Stimulated activated CD4-positive, alpha-beta T cell treated with anti-CD3 and anti-CD28 coated beads, TNF-alpha, amount 100 ng/mL, for 4 hours (primary cell): ENCODE results near the gene STARD7.
A peak's percentile ranks its signal among the peaks of the same experiment; 100 is the strongest.
"Not testable (repeated sequence)": the region's sequence is repeated elsewhere in the genome, so short reads cannot be mapped to it uniquely, and the experiment has no call there.

Experiments
- DNase-seq, 3 experiments: peaks; one replicate each; pipeline ENCODE4 v3.0.0-alpha.2; 2020; ENCODE audit warnings: low read depth in 3 of 3

STARD7 gene, protein sequence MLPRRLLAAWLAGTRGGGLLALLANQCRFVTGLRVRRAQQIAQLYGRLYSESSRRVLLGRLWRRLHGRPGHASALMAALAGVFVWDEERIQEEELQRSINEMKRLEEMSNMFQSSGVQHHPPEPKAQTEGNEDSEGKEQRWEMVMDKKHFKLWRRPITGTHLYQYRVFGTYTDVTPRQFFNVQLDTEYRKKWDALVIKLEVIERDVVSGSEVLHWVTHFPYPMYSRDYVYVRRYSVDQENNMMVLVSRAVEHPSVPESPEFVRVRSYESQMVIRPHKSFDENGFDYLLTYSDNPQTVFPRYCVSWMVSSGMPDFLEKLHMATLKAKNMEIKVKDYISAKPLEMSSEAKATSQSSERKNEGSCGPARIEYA

GRCh38 chr2:96208143-96209010 is at the start of gene STARD7:
TSS of gene STARD7 (minus strand) at chr2:96208827. CDS start at chr2:96208434, 393 bp downstream.
- DNase-seq: peak; percentile 94 to 96 (median 95)

GRCh38 chr2:96257744-96258143 is 49.1 kb upstream of the STARD7 start:
- DNase-seq: not testable (repeated sequence)

DNA sequence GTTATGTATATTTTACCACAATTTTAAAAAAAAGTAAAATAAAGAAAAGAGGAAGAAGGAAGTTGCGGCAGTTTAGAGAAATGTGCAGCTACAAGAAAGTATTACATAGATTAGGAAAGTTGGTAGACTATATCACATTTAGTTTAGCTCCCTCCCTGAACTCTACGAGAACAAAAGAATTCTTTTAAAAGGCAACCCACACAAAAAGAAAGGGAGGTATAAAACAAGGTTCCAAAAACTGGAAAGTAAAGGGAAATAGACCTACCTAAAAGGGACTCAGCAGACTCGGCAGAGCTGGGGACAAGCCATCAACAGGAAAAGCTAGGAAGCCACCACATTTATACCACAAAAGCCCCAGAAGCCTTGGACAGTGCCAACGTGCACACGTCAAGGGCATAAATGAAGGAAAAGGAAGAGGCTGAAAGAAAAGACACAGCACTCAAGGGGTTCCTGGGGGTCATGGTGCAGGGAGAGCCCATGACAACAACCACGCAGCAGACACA is 48.0 kb upstream of the STARD7 start:
- DNase-seq: no peak

DNA sequence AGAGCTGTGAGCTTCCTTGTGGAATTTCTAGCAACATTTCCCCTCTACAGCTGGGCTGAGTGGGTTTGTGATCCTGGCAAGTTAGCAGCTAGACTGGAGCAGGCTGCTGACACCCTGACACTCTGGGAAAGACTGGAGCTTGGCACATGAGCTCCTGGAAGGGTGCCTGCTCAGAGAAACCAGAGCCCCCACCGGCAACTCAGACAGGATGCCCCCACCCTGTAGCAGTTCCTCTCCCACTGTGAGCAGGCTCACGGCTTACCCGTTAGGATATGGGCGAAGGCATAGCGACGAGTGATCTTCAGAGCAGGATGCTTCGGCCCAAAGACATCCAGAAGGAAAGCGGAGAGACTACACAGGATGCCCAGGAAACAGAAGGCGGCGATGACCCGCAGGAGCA is 45.9 kb upstream of the STARD7 start:
- no peak for DNase-seq

DNA sequence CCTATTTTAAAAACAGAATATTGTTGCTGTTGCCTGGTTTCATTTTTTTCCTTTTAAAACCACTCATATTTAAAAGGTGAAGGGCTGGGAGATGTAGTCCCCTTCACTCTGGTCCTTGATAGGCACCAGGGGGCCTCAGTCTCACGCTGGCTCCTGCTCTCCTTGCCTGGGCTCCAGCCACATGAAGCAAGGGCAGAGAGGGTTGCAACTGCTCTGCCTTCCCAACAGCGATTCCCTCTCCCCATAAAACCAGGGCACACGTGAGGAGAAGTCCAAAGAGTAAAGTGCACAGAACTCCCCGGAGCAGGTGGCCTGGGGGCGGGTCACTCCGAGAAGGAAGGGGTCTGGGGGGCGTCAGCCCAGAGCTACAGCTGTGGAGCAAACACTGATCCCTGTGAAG is 44.4 kb upstream of the STARD7 start:
- DNase-seq: no peak

DNA sequence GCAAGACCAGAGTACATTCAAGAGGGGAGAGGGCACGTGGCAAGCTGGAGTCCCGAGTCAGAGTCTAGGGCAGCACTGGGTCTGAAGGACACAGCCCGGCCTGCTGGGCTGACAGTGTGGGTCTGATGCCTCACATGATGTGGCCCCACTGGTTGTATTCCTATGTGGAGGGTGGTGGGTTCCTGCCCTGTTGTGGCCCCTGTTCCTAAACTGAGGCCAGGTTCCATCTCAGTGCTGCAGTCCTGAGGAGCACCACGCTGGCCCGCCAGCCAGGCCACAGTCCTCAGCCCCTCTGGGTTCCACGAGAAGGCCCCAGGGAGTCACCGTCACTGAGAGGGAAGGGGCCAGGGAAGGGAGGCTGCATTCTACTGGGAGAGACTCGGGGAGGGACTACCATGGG is 43.9 kb upstream of the STARD7 start:
- no peak for DNase-seq

DNA sequence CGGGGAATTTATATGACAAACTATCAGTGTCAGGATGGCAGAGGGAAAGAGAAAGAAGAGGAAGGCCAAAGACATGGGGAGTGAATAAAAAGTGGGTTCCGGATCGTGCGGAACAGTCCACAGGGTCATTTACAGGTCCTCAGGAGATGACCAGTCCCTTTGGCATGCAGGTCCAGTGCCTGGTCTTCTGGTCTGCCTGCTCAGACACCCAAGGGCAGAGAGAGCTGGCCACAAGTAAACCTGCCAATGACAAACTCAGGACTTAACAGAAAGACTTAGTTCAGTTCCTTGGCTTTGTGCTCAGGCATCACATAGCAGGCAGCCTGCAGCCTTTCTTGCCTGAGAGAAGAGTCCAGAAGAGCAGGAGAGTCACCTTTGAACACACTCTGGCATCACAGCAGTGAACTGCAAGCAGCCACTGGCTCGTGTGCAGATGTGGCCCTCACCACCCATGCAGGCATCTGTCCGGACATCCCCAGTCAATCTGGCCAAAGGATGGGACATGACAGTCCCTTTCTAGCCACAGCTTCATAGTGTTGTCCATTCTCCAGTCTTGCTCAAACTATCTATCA is 43.2 kb upstream of the STARD7 start:
- DNase-seq: no peak

GRCh38 chr2:96250188-96250587 is 41.6 kb upstream of the STARD7 start:
- no peak for DNase-seq

DNA sequence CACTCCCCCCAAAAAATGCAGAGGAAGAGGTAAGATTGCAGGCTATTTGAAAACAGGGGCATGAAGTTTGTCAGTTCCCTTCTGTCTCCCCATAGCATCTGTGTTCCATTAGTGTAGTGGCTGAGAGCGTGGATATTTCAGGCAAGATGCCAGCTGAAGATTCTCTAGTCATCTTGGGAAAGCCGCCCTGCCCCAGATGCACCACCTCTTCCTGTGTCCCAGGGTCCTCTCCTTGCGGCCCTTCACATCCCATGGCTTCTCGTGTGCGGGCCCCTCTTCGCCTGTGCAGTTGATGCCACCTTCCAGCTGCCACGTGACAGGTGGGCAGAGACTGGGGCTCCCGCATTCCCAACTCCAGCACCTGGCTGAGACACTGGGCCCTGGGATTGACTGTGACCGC is 41.0 kb upstream of the STARD7 start:
- no peak for DNase-seq

DNA sequence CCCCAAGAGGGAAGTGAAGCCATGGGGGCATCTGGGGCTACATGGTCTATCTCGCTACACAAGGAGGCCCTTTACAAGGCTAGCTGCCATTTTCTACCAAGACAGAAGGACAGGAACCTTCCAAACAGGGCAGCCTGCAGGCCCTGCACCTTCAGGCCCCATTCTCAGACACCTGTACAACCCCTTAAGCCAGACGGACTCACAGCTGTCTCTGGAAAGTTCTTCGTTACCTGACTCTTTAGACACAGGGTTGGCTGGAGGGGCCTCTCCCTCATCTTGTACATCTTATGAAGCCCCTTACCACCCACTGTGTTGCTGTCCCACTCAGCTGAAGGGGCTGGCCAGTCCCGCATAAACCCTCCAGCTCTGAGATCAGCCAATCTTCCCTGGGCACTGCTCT is 40.0 kb upstream of the STARD7 start:
- DNase-seq: no peak

- no peak for DNase-seq
These were observed 39.3 kb upstream of the STARD7 start for GRCh38 chr2:96247896-96248295.

GRCh38 chr2:96247009-96247408 is 38.4 kb upstream of the STARD7 start:
- DNase-seq: no peak

DNA sequence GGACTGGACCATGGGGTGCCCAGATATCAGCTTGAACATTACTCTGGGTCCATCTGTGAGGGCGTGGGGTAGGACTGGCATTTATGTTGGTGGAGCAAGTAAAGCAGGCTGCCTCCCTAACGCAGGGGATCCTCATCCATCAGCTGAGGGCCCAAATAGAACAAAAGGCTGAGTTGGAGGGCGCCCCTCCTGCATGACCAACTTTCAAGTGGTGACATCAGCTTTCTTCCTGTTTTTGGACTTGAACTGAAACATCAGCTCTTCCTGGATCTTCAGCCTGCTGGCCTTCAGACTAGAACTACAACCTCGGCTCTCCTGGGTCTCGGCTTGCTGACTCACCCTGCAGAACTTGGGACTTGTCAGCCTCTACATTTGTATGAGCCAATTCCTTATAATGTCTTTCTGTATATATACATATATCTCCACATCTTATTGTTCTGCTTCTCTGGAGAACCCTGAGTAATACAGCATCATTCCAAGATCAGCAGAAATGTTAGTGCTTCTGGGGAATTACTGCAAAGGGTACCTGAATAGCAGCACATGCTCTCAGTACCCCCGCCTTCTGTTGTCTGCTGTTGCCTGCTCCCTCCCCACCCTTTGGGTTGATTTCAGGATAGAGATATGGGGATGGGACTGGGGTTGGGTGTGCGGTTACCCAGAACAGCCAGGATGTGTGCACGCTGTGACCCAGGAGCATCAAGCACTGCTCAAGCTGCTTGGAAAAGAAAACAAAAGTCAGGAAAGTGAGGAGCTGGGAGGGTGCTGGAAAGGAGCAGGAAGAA is 37.2 kb upstream of the STARD7 start:
- DNase-seq: no peak

- DNase-seq: no peak
These were observed 35.2 kb upstream of the STARD7 start for GRCh38 chr2:96243843-96244242.

GRCh38 chr2:96241900-96242611 is 33.4 kb upstream of the STARD7 start:
- DNase-seq: no peak

DNA sequence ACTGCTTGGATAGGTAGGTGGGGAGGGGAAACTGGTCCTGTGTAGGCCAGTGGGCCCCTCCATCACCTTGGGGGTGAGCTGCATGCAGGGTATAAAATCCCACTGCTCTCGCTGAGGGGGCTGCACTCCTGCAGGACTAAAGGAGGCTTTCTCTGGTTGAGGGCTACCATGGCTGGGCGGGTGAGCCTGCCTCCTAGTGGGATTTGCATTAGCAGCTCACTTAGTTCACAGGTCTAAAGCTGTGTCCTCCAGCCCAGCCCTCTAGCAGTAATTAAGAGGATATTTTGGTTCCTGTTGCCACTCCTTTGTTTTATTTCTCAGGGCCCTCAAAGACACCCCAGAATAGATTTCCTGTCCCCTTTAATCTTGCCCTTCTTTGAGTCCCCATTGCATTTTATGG is 32.6 kb upstream of the STARD7 start:
- DNase-seq: no peak

GRCh38 chr2:96240341-96241038 is 31.9 kb upstream of the STARD7 start:
- DNase-seq: no peak

DNA sequence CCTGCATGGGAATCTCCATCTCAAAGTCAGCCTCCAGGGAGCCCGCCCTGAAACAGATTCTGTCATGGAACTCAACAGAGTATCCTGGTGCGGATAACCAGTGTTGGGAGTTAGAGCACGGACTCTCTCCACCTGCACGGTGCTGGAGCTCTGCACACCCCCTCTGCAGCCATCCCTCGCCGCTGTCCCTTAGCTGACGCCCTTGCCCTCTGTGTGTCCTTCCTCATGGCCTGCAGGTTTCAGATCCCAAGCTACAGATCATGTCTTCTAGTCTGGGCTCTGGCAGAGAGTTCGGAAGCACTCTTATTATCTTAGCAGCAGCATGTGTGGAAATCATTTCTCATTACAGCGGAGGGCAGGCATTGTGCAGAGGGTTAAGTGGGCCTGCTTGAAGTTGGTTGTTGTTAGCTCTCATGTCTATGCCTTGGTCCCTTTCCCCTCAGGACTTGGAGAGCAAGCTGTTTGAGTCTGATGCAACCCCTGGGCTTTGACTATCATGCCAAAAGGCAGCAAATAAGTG is 31.2 kb upstream of the STARD7 start:
- DNase-seq: no peak

DNA sequence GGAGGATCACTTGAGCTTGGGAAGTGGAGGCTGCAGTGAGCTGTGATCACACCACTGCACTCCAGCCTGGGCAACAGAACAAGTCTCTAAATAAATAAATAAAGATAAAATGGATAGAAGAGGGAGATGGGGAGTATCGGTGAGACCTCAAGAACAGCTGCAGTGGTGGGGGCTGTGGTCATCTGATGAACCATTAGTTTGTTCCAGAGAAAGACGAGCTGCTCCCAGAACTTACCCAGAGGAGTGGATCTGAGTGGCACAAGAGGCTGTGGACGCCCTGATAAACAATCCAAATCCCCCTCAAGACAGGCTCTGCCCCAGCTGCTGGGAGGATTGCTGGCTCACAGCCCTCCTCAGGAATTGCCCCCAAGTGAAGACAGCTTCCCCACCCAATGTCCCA is 30.5 kb upstream of the STARD7 start:
- no peak for DNase-seq

GRCh38 chr2:96238266-96238665 is 29.6 kb upstream of the STARD7 start:
- DNase-seq: no peak
